ENCODE measurements around the gene OR4B1. TPM values are rescaled to one million over a fixed set of nuclear protein-coding genes. Genes with fewer than 3 reads are reported as not detected.
"Not testable (repeated sequence)": the region's sequence is repeated elsewhere in the genome, so short reads cannot be mapped to it uniquely, and the experiment has no call there.

Gene OR4B1
- total and polyA plus RNA-seq, 2 of the 8 experiments (the other 6 are each of a cell fraction or from before 2014, with no cell fraction given) = not detected

DNA sequence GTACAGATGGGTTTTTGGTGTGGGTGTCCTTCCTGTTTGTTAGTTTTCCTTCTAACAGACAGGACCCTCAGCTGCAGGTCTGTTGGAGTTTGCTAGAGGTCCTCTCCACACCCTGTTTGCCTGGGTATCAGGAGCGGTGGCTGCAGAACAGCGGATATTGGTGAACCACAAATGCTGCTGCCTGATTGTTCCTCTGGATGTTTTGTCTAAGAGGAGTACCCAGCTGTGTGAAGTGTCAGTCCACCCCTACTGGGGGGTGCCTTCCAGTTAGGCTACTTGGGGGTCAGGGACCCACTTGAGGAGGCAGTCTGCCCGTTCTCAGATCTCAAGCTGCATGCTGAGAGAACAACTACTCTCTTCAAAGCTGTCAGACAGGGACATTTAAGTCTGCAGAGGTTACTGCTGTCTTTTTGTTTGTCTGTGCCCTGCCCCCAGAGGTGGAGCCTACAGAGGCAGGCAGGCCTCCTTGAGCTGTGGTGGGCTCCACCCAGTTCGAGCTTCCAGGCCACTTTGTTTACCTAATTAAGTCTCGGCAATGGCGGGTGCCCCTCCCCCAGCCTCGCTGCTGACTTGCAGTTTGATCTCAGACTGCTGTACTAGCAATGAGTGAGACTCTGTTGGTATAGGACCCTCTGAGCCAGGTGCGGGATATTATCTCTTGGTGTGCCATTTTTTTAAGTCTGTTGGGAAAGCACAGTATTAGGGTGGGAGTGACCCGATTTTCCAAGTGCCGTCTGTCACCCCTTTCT lies 25.5 kb upstream of the OR4B1 start:
- H2AFZ ChIP-seq (ENCODE audit: low read length); H2BK15ac ChIP-seq (ENCODE audit: low read length); H3K14ac ChIP-seq (ENCODE audit: insufficient read length); H3K79me1 ChIP-seq (ENCODE audit: low read depth, low read length); H2BK20ac ChIP-seq (ENCODE audit: low read length); H3K4me2 ChIP-seq (ENCODE audit: insufficient read depth in 1 of 2, low read depth in 2 of 2, low read length in 2 of 2); FAIRE-seq; H2BK12ac ChIP-seq (ENCODE audit: low read depth, low read length); H3K9ac ChIP-seq (replicated peaks in 1 of 4; ENCODE audit: extremely low read depth in 1 of 4, low read depth in 3 of 4, low read length in 3 of 4); H2BK5ac ChIP-seq (ENCODE audit: low read depth, low read length); H4K8ac ChIP-seq (ENCODE audit: extremely low read depth, insufficient read depth, low read length); H2AK5ac ChIP-seq (ENCODE audit: low read depth, low read length); CTCF ChIA-PET (ENCODE audit: partially characterized antibody); H4K5ac ChIP-seq (ENCODE audit: insufficient read length, low read depth, low read length); H3K4me1 ChIP-seq (replicated peaks in 1 of 4; ENCODE audit: control insufficient read depth in 3 of 4, insufficient read depth in 4 of 4, low read length in 3 of 4); H3K36me3 ChIP-seq (ENCODE audit: control insufficient read depth in 2 of 4, insufficient read depth in 4 of 4, low read length in 3 of 4); H3K79me2 ChIP-seq (ENCODE audit: control insufficient read depth in 1 of 2, insufficient read depth in 2 of 2, low read length in 2 of 2); H3K4ac ChIP-seq (replicated peaks; ENCODE audit: insufficient read length, low read depth, low read length); H2BK120ac ChIP-seq (replicated peaks; ENCODE audit: low read depth, low read length); DNase-seq (ENCODE audit: low read depth in 1 of 2, low spot score in 2 of 2); POLR2A ChIA-PET (ENCODE audit: partially characterized antibody); H3K27ac ChIP-seq (ENCODE audit: low read depth, low read length); H3K18ac ChIP-seq (ENCODE audit: extremely low read depth, low read length); H3K27me3 ChIP-seq (replicated peaks in 1 of 4; ENCODE audit: control insufficient read depth in 3 of 4, extremely low read depth in 1 of 4, insufficient read depth in 3 of 4, low read length in 3 of 4); H3K4me3 ChIP-seq (ENCODE audit: extremely low read depth in 1 of 4, insufficient read depth in 2 of 4, low read depth in 3 of 4, low read length in 4 of 4); H4K91ac ChIP-seq (replicated peaks; ENCODE audit: insufficient read length, low read length); H3K23ac ChIP-seq (ENCODE audit: insufficient read length); H4K20me1 ChIP-seq (replicated peaks in 1 of 2; ENCODE audit: control insufficient read depth in 1 of 2, insufficient read depth in 2 of 2, low read length in 2 of 2); H3K23me2 ChIP-seq (ENCODE audit: low read depth, low read length); H3K56ac ChIP-seq (replicated peaks; ENCODE audit: insufficient read length, low read depth, low read length): not testable (repeated sequence)
- peaks cover 23 to 41% of the 10 kb centered on the region in 2 experiments for H3K9me3 ChIP-seq (ENCODE audit: insufficient read depth in 2 of 2, low read depth in 1 of 2, low read length in 1 of 2)
- 80% methylated on average over 8 of the region's 10 CpGs; no CpG with 5 or more reads in 1 of the 2 experiments for WGBS, 2 experiments (ENCODE audit: extremely low coverage in 1 of 2, insufficient coverage in 1 of 2, insufficient read length in 1 of 2, insufficient replicate concordance in 2 of 2, low coverage in 1 of 2, low lambda C conversion rate in 2 of 2, missing lambda C conversion rate in 1 of 2)
